A549 (cell line): ENCODE results near the gene TRAPPC3. TPM values are rescaled to one million over a fixed set of nuclear protein-coding genes. Genes with fewer than 3 reads are reported as not detected.

Experiments
- ATAC-seq, 2 experiments: fragments of 200-7000 bp in 1 of 2; fragments of >200 bp in 1 of 2; cut with Nextera tagmentation in 1 of 2; cut with Tn5 transposase in 1 of 2; 3 replicates each; pipeline versions ENCODE4 v1.8.0 to v1.9.1; 2018 to 2020; ENCODE audit warnings: mild to moderate bottlenecking in 1 of 2, moderate library complexity in 1 of 2
- CTCF ChIA-PET: fragments of 300-600 bp; sonication (Branson Sonifier 250); formaldehyde crosslinking; extraction: SDS; loops from one replicate; lab custom pipeline; 2021; ENCODE audit warnings: antibody characterized with exemption, inconsistent platforms; lab: Yijun Ruan, JAX
- POLR2A ChIA-PET: fragments of 350-600 bp; formaldehyde crosslinking; extraction: SDS; loops from one replicate; lab custom pipeline; 2021; ENCODE audit warnings: antibody characterized with exemption, inconsistent platforms; lab: Yijun Ruan, JAX
- DNase-seq, 2 experiments: peaks; one replicate each; pipeline versions ENCODE4 v3.0.0 to v3.0.0-alpha.2; 2011 to 2016; ENCODE audit warnings: low read depth in 1 of 2, low spot score in 1 of 2
- FAIRE-seq: peaks from 2 replicates; lab custom pipeline; 2011; peaks lifted over from hg19 to GRCh38; lab: Jason Lieb, UNC
- H3K27ac ChIP-seq, 2 experiments: fragments of >200 bp; sonication (Bioruptor Twin); formaldehyde crosslinking; 3 replicates each; pipeline ENCODE4 v1.5.1; 2016 to 2017
- H3K4me1 ChIP-seq: fragments of >200 bp; sonication (Bioruptor Twin); formaldehyde crosslinking; 3 replicates; pipeline ENCODE4 v1.6.1; 2016
- H3K4me2 ChIP-seq: fragments of >200 bp; sonication (Bioruptor Twin); formaldehyde crosslinking; 3 replicates; pipeline ENCODE4 v1.6.1; 2016
- H3K4me3 ChIP-seq: fragments of >200 bp; sonication (Bioruptor Twin); formaldehyde crosslinking; 3 replicates; pipeline ENCODE4 v1.5.1; 2016
- H3K9me3 ChIP-seq: fragments of >200 bp; sonication (Bioruptor Twin); formaldehyde crosslinking; 3 replicates; pipeline ENCODE4 v1.6.1; 2016
- BHLHE40 ChIP-seq: IDR thresholded peaks from 2 replicates; pipeline ENCODE4 v1.6.1; 2012; ENCODE audit warnings: low read depth, low read length, inconsistent platforms
- CEBPB ChIP-seq, 2 experiments: fragments of >200 bp in 1 of 2; sonication (Bioruptor Twin) in 1 of 2; formaldehyde crosslinking in 1 of 2; IDR thresholded peaks; 2 replicates each; pipeline ENCODE4 v1.6.1; 2012 to 2016
- EP300 ChIP-seq, 2 experiments: fragments of >200 bp; sonication (Bioruptor Twin); formaldehyde crosslinking; IDR thresholded peaks; 2 replicates in 1 of 2; 3 replicates in 1 of 2; pipeline ENCODE4 v1.6.1; 2016 to 2017
- ESRRA ChIP-seq: fragments of 150-350 bp; IDR thresholded peaks from 2 replicates; pipeline ENCODE4 v1.6.1; 2014; ENCODE audit warnings: mild to moderate bottlenecking, low read length, borderline replicate concordance
- FOSL2 ChIP-seq, 2 experiments: fragments of 450-650 bp in 1 of 2; fragments of >200 bp in 1 of 2; sonication (Bioruptor Twin) in 1 of 2; formaldehyde crosslinking; IDR thresholded peaks; 2 replicates each; pipeline versions ENCODE4 v1.5.0 to v1.6.1; 2016 to 2020; ENCODE audit warnings: mild to moderate bottlenecking in 1 of 2, moderate library complexity in 1 of 2
- HEYL ChIP-seq: fragments of 250-450 bp; sonication (Bioruptor Pico); IDR thresholded peaks from 2 replicates; pipeline ENCODE4 v1.8.0; 2021; ENCODE audit warnings: mild to moderate bottlenecking, moderate library complexity
- JUNB ChIP-seq: fragments of >200 bp; sonication (Bioruptor Twin); formaldehyde crosslinking; IDR thresholded peaks from 2 replicates; pipeline ENCODE4 v1.6.1; 2016
- MYC ChIP-seq: IDR thresholded peaks from 2 replicates; pipeline ENCODE4 v1.6.1; 2012; ENCODE audit warnings: mild to moderate bottlenecking, inconsistent platforms, low read length, improper control_type of control experiment, borderline replicate concordance
- NFE2L2 ChIP-seq: fragments of 150-350 bp; conservative IDR thresholded peaks from 2 replicates; pipeline ENCODE4 v1.6.1; 2014; ENCODE audit warnings: low read length
- NPAS2 ChIP-seq: fragments of 250-450 bp; sonication (Bioruptor Pico); IDR thresholded peaks from 2 replicates; pipeline ENCODE4 v1.8.0; 2022; ENCODE audit warnings: mild to moderate bottlenecking, moderate library complexity, borderline replicate concordance
- RAD21 ChIP-seq, 2 experiments: fragments of >200 bp in 1 of 2; sonication (Bioruptor Twin) in 1 of 2; formaldehyde crosslinking in 1 of 2; IDR thresholded peaks in 1 of 2; conservative IDR thresholded peaks in 1 of 2; 2 replicates in 1 of 2; 3 replicates in 1 of 2; pipeline ENCODE4 v1.6.1; 2012 to 2018; ENCODE audit warnings: inconsistent platforms in 1 of 2
- RARB ChIP-seq: fragments of 250-450 bp; sonication (Bioruptor Pico); IDR thresholded peaks from 2 replicates; pipeline ENCODE4 v1.8.0; 2021; ENCODE audit warnings: mild to moderate bottlenecking, moderate library complexity
- RCOR1 ChIP-seq: fragments of 150-350 bp; IDR thresholded peaks from 2 replicates; pipeline ENCODE4 v1.6.1; 2014; ENCODE audit warnings: antibody characterized with exemption, low read length, low read depth
- RFX5 ChIP-seq: fragments of 450-650 bp; IDR thresholded peaks from 2 replicates; pipeline ENCODE4 v1.7.1; 2014; ENCODE audit warnings: antibody characterized with exemption, mild to moderate bottlenecking, moderate library complexity
- SMC3 ChIP-seq: fragments of >200 bp; sonication (Bioruptor Twin); formaldehyde crosslinking; IDR thresholded peaks from 3 replicates; pipeline ENCODE4 v1.6.1; 2018; ENCODE audit warnings: inconsistent platforms
- ZNF302 ChIP-seq: fragments of 250-450 bp; sonication (Bioruptor Pico); IDR thresholded peaks from 2 replicates; pipeline ENCODE4 v1.9.0; 2021; ENCODE audit warnings: inconsistent platforms, mild to moderate bottlenecking, moderate library complexity
- WGBS: methylation state at CpG from one replicate; pipeline ENCODE4 v1.1.6; 2017; ENCODE audit errors: missing lambda C conversion rate; 5-methylcytosine and 5-hydroxymethylcytosine counted together
- polyA plus RNA-seq, 4 experiments: library from polyadenylated mRNA; depleted of rRNA in 3 of 4; stranded (reverse); fragments of >200 nt; fragmentation: RNase III in 1 of 4; extraction: RNeasy Plus Mini Kit Qiagen cat#74134 plus additional on column Dnase treatment in 1 of 4; gene quantifications; 2 replicates in 3 of 4; 3 replicates in 1 of 4; pipeline ENCODE4 v1.2.3, GENCODE V29; 2011 to 2017
- TF ChIP-seq, protein P1 (sequence below): IDR thresholded peaks from 2 replicates; pipeline ENCODE4 v1.6.1; 2012
- TF ChIP-seq, protein P2 (sequence below): fragments of >200 bp; sonication (Bioruptor Twin); formaldehyde crosslinking; IDR thresholded peaks from 3 replicates; pipeline ENCODE4 v1.5.1; 2016
- TF ChIP-seq, protein P3 (sequence below): fragments of >200 bp; sonication (Bioruptor Twin); formaldehyde crosslinking; IDR thresholded peaks from 3 replicates; pipeline ENCODE4 v1.6.1; 2016
- TF ChIP-seq, protein P4 (sequence below): fragments of 200-600 bp; sonication (generic); IDR thresholded peaks from 2 replicates; pipeline ENCODE4 v1.6.1; 2016; ENCODE audit warnings: antibody characterized with exemption, mild to moderate bottlenecking, moderate library complexity
- TF ChIP-seq, protein P5 (sequence below): IDR thresholded peaks from 2 replicates; pipeline ENCODE4 v1.6.1; 2012; ENCODE audit warnings: low read depth, borderline replicate concordance

TRAPPC3 gene
- polyA plus RNA-seq, 2 of the 4 experiments (the other 2 are of a cell fraction): 62.2 to 103 TPM

DNA sequence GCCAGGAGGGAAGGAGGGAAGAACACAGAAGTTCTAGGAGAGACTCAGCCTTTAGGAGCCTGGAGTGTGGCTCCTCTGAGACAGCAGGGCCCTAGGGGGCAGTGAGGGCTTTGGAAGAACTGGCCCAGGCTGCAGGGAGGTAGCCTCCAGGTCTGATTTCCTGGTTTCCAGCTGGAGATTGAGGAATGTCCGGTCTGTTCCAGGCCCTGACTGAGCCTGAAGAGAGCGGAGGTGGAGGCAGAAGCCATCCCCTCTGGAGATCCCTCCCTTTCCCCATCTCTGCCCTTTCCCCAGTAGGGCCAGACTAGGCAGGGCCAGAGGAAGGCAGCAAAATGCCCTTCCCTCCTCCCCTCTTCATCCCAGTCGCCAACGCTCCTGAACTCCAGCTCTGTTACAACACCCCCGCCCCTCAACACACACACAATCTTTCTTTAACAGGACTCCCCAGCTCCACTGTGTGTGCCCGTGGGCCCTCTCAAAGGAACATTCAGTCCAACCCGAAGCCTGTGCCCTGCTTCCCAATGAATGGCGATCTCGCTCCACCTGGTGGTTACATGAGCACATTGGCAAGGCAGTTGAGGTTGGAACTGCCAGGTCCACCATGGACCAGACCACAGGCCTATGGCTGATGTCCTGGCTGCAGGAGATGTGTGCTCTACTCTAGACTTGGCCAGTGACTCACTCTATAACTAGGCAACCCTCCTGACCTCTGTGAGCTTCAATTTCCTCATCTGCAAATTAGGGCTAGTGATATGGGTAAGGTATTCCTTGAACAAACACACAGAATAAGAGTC, 38.7 kb upstream of the TRAPPC3 start:
- TF ChIP-seq, protein P1, sequence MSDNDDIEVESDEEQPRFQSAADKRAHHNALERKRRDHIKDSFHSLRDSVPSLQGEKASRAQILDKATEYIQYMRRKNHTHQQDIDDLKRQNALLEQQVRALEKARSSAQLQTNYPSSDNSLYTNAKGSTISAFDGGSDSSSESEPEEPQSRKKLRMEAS: 0 out of 2 replicates have a peak, but pooled peaks have one; percentile 18
- TF ChIP-seq, protein P2, sequence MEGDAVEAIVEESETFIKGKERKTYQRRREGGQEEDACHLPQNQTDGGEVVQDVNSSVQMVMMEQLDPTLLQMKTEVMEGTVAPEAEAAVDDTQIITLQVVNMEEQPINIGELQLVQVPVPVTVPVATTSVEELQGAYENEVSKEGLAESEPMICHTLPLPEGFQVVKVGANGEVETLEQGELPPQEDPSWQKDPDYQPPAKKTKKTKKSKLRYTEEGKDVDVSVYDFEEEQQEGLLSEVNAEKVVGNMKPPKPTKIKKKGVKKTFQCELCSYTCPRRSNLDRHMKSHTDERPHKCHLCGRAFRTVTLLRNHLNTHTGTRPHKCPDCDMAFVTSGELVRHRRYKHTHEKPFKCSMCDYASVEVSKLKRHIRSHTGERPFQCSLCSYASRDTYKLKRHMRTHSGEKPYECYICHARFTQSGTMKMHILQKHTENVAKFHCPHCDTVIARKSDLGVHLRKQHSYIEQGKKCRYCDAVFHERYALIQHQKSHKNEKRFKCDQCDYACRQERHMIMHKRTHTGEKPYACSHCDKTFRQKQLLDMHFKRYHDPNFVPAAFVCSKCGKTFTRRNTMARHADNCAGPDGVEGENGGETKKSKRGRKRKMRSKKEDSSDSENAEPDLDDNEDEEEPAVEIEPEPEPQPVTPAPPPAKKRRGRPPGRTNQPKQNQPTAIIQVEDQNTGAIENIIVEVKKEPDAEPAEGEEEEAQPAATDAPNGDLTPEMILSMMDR: peak; percentile 68
- TF ChIP-seq ESRRA (no peak), JUNB (no peak), FOSL2 (IDR thresholded peaks at IDR 0.05) (no peak), FOSL2 (CRISPR knock-in tag; IDR thresholded peaks at IDR 0.05) (0 out of 2 replicates have a peak, but pooled peaks have one; percentile 25), RCOR1 (no peak), RAD21 (conservative IDR thresholded peaks at IDR 0.05 in 1 of 2, IDR thresholded peaks at IDR 0.05 in 1 of 2) (peak; percentile 89 to 92), SMC3 (peak; percentile 93)
- ATAC-seq (peak; percentile 96 to 98), FAIRE-seq (peak; percentile 94), DNase-seq (peak; percentile 81 to 88)
- peaks cover 8% of the 10 kb centered on the region for H3K4me1 ChIP-seq
- peak overlapping the region; percentile 88 to 90 for H3K27ac ChIP-seq
- H3K4me2 ChIP-seq: peak overlapping the region; percentile 67
- no peaks in the 10 kb centered on the region for H3K9me3 ChIP-seq
- POLR2A ChIA-PET: interaction anchor here (1.9 to 2.2 kb wide), 2 partner anchors 32 to 38 kb away, joined by 7 to 21 read pairs; partner anchors contain the start of genes MAP7D1 and TRAPPC3
- CTCF ChIA-PET: interaction anchor here (0.7 to 8.1 kb wide), 54 partner anchors 9 to 235 kb away, joined by 3 to 114 read pairs (median 6); partner anchors contain the start of genes SH3D21, THRAP3 and TRAPPC3
- WGBS: 0% methylated on average over 6 of the region's 9 CpGs
- H3K4me3 ChIP-seq: no peak overlapping the region

DNA sequence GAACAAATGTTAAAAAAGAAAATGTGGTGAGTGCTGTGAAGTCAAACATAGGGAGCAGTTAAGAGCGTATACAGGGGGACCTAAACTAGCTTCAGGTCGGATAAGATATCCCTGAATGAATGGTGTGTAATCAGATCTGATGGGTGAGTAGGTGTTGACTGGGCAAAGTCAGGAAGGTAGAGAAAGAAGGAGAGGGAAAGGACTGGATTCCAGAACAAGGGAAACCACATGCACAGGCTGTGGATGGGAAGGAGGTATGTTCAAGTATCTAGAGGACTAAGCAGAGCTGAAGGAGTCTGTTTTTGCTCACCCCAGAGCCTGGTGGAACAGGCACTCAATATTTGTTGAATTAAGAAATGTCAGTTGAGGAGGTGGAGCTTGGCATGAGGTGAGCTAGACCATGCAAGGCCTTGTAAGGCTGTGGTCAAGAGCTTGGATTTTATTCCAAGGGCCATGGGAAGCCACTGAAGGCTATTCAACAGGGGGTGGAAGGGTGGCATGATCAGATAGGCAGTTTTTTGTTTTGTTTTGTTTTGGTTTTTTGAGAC, 34.1 kb upstream of the TRAPPC3 start:
- no peak overlapping the region for H3K27ac ChIP-seq
- H3K4me1 ChIP-seq: peaks cover 8% of the 10 kb centered on the region
- no peak overlapping the region for H3K4me3 ChIP-seq
- H3K4me2 ChIP-seq: no peak overlapping the region
- no peaks in the 10 kb centered on the region for H3K9me3 ChIP-seq
- no peak for FAIRE-seq
- no peak for ATAC-seq
- POLR2A ChIA-PET: no interaction called here
- CTCF ChIA-PET: interaction anchor here (0.7 to 4.8 kb wide), 9 partner anchors 10 to 102 kb away, joined by 3 to 25 read pairs (median 4); partner anchors contain the start of gene TRAPPC3
- TF ChIP-seq, protein P3, sequence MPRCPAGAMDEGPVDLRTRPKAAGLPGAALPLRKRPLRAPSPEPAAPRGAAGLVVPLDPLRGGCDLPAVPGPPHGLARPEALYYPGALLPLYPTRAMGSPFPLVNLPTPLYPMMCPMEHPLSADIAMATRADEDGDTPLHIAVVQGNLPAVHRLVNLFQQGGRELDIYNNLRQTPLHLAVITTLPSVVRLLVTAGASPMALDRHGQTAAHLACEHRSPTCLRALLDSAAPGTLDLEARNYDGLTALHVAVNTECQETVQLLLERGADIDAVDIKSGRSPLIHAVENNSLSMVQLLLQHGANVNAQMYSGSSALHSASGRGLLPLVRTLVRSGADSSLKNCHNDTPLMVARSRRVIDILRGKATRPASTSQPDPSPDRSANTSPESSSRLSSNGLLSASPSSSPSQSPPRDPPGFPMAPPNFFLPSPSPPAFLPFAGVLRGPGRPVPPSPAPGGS: no peak
- TF ChIP-seq MYC (no peak), CEBPB (IDR thresholded peaks at IDR 0.05) (no peak), NPAS2 (CRISPR knock-in tag) (no peak), RFX5 (no peak)
- TF ChIP-seq, all 56 proteins: peak for 0
- no peak for DNase-seq
- 89% methylated on average over 2 of the region's 2 CpGs for WGBS

DNA sequence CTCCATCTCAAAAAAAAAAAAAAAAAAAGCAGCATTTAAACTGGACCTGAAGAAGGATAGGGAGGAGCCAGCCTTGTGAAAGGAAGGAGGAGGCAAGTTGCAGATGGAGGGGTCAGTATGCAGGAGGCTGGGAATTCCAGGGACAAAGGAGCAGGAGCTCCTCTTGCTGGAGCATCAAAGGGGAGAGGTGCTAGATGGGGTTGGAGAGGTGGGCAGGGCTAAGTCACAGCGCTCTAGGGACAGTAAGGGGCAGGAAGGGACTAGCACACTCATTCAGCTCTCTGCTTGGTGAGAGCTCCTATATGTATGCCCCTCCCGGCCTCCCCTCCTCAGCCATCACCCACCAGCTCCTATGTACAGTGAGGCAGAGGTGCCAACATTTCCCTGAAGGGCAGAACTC, 33.4 kb upstream of the TRAPPC3 start:
- Histone ChIP-seq H3K4me1 (peaks cover 5% of the 10 kb centered on the region), H3K9me3 (no peaks in the 10 kb centered on the region)
- DNase-seq (no peak), FAIRE-seq (no peak)
- 89% methylated on average over 2 of the region's 2 CpGs for WGBS
- CTCF ChIA-PET: interaction anchor here (0.8 to 4.8 kb wide), 9 partner anchors 9 to 103 kb away, joined by 3 to 25 read pairs (median 4); partner anchors contain the start of gene TRAPPC3
- no peak for TF ChIP-seq HEYL (CRISPR knock-in tag)
- TF ChIP-seq ZNF302 (CRISPR knock-in tag): no peak
- TF ChIP-seq RARB (CRISPR knock-in tag): no peak
- no peak for TF ChIP-seq RFX5
- TF ChIP-seq, protein P4, sequence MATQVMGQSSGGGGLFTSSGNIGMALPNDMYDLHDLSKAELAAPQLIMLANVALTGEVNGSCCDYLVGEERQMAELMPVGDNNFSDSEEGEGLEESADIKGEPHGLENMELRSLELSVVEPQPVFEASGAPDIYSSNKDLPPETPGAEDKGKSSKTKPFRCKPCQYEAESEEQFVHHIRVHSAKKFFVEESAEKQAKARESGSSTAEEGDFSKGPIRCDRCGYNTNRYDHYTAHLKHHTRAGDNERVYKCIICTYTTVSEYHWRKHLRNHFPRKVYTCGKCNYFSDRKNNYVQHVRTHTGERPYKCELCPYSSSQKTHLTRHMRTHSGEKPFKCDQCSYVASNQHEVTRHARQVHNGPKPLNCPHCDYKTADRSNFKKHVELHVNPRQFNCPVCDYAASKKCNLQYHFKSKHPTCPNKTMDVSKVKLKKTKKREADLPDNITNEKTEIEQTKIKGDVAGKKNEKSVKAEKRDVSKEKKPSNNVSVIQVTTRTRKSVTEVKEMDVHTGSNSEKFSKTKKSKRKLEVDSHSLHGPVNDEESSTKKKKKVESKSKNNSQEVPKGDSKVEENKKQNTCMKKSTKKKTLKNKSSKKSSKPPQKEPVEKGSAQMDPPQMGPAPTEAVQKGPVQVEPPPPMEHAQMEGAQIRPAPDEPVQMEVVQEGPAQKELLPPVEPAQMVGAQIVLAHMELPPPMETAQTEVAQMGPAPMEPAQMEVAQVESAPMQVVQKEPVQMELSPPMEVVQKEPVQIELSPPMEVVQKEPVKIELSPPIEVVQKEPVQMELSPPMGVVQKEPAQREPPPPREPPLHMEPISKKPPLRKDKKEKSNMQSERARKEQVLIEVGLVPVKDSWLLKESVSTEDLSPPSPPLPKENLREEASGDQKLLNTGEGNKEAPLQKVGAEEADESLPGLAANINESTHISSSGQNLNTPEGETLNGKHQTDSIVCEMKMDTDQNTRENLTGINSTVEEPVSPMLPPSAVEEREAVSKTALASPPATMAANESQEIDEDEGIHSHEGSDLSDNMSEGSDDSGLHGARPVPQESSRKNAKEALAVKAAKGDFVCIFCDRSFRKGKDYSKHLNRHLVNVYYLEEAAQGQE: no peak
- TF ChIP-seq BHLHE40: no peak
- no peak for TF ChIP-seq EP300 (IDR thresholded peaks at IDR 0.05)
- no peak for TF ChIP-seq SMC3
- no peak for TF ChIP-seq NFE2L2
- no peak for TF ChIP-seq ESRRA
- TF ChIP-seq, protein P5, sequence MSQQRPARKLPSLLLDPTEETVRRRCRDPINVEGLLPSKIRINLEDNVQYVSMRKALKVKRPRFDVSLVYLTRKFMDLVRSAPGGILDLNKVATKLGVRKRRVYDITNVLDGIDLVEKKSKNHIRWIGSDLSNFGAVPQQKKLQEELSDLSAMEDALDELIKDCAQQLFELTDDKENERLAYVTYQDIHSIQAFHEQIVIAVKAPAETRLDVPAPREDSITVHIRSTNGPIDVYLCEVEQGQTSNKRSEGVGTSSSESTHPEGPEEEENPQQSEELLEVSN: no peak
- TF ChIP-seq, all 56 proteins: peak for 0
- Histone ChIP-seq H3K4me3 (no peak overlapping the region), H3K4me2 (no peak overlapping the region), H3K27ac (no peak overlapping the region)
- ATAC-seq: no peak
- POLR2A ChIA-PET: no interaction called here
